Endodermal cell (in vitro differentiated cells): ENCODE measurements around the gene ADRM1. TPM values are rescaled to one million over a fixed set of nuclear protein-coding genes. Genes with fewer than 3 reads are reported as not detected.

Experiments
- DNase-seq: peaks from one replicate; pipeline ENCODE4 v3.0.0-alpha.2; 2017
- H3K27ac ChIP-seq: 2 replicates; pipeline ENCODE4 v1.5.1; 2013; ENCODE audit warnings: mild to moderate bottlenecking, low read depth, low read length, moderate library complexity
- H3K27me3 ChIP-seq: 2 replicates; pipeline ENCODE4 v1.6.1; 2013; ENCODE audit warnings: mild to moderate bottlenecking, low read length, moderate library complexity; ENCODE audit not compliant: insufficient read depth, control insufficient read depth, poor library complexity, severe bottlenecking
- H3K36me3 ChIP-seq: 2 replicates; pipeline ENCODE4 v1.7.0; 2013; ENCODE audit warnings: mild to moderate bottlenecking, low read length, moderate library complexity; ENCODE audit not compliant: control insufficient read depth, insufficient read depth
- H3K4me1 ChIP-seq: one replicate; pipeline ENCODE4 v1.7.0; 2013; ENCODE audit warnings: low read length; ENCODE audit not compliant: control insufficient read depth, insufficient read depth
- H3K4me3 ChIP-seq: 2 replicates; pipeline ENCODE4 v1.5.1; 2013; ENCODE audit warnings: mild to moderate bottlenecking, low read length, moderate library complexity
- H3K9ac ChIP-seq: 2 replicates; pipeline ENCODE4 v1.6.1; 2013; ENCODE audit warnings: mild to moderate bottlenecking, low read length, moderate library complexity; ENCODE audit not compliant: poor library complexity, severe bottlenecking; ENCODE audit errors: extremely low read depth
- H3K9me3 ChIP-seq: 2 replicates; pipeline ENCODE4 v1.6.1; 2013; ENCODE audit warnings: mild to moderate bottlenecking, low read length, moderate library complexity; ENCODE audit not compliant: control insufficient read depth
- H3K27ac Mint-ChIP-seq: 2 replicates; pipeline ENCODE4 v1.8.0; 2020; ENCODE audit warnings: mixed read lengths
- H3K27me3 Mint-ChIP-seq: 2 replicates; pipeline ENCODE4 v1.8.0; 2021; ENCODE audit warnings: mild to moderate bottlenecking, mixed read lengths; ENCODE audit not compliant: insufficient read depth
- H3K36me3 Mint-ChIP-seq: 2 replicates; pipeline ENCODE4 v1.8.0; 2020; ENCODE audit warnings: low read depth, mixed read lengths
- H3K4me1 Mint-ChIP-seq: 2 replicates; pipeline ENCODE4 v1.8.0; 2020; ENCODE audit warnings: mixed read lengths
- H3K4me3 Mint-ChIP-seq: 2 replicates; pipeline ENCODE4 v1.8.0; 2020; ENCODE audit warnings: mild to moderate bottlenecking, moderate library complexity, mixed read lengths
- H3K9me3 Mint-ChIP-seq: 2 replicates; pipeline ENCODE4 v1.8.0; 2020; ENCODE audit warnings: mild to moderate bottlenecking, mixed read lengths
- WGBS, 2 experiments: methylation state at CpG; one replicate each; pipeline versions ENCODE4 v1.1.5 to v1.1.7; 2013; ENCODE audit warnings: missing lambda C conversion rate in 2 of 2, mixed read lengths in 1 of 2; ENCODE audit not compliant: insufficient coverage in 1 of 2, insufficient read length in 1 of 2; 5-methylcytosine and 5-hydroxymethylcytosine counted together
- total RNA-seq, 2 donors: library from RNA; stranded (reverse); fragmentation: NEBNext Ultra II Directional in 1 of 2; extraction: Animal tissue kit (Norgen Biotek cat#: 25700) in 1 of 2; gene quantifications; 2 replicates in 1 of 2; 3 replicates in 1 of 2; pipeline ENCODE4 v1.2.1, GENCODE V29; 2021
- TF ChIP-seq, protein P1 (sequence below): fragments of 200-600 bp; sonication (generic); conservative IDR thresholded peaks from 2 replicates; pipeline ENCODE4 v1.5.0; 2021; ENCODE audit warnings: antibody characterized with exemption, mild to moderate bottlenecking

ADRM1 gene
- total RNA-seq, 2 donors from 2014 or later: 105 to 106 TPM

DNA sequence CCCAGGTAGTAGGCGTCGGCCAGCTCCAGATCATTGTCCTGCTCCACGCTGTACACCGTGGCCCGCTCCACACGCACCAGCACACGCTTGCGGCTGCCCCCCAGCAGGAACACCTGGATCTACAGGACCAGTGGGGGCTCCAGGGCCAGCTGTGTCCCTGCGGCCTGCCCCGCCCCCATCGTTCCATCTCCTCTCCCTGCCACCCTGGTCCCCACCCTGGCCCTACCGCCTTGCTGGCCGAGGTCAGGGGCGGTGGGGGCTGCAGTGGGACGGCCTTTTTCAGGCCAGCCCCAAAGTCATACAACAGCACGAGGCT, 9.8 kb downstream of the ADRM1 start:
- H3K9ac ChIP-seq: no peak overlapping the region
- Mint-ChIP-seq H3K4me3 (no peak overlapping the region), H3K9me3 (no peaks in the 10 kb centered on the region), H3K27ac (no peak overlapping the region), H3K4me1 (no peaks in the 10 kb centered on the region), H3K36me3 (peaks cover 38% of the 10 kb centered on the region), H3K27me3 (no peaks in the 10 kb centered on the region)
- H3K27me3 ChIP-seq: no peaks in the 10 kb centered on the region
- H3K4me1 ChIP-seq: no peaks in the 10 kb centered on the region
- peaks cover 48% of the 10 kb centered on the region for H3K36me3 ChIP-seq
- 94 to 96% methylated on average over 9 to 16 of the region's 16 CpGs for WGBS, 2 experiments
- H3K9me3 ChIP-seq: no peaks in the 10 kb centered on the region
- H3K4me3 ChIP-seq: no peak overlapping the region
- TF ChIP-seq, protein P1, sequence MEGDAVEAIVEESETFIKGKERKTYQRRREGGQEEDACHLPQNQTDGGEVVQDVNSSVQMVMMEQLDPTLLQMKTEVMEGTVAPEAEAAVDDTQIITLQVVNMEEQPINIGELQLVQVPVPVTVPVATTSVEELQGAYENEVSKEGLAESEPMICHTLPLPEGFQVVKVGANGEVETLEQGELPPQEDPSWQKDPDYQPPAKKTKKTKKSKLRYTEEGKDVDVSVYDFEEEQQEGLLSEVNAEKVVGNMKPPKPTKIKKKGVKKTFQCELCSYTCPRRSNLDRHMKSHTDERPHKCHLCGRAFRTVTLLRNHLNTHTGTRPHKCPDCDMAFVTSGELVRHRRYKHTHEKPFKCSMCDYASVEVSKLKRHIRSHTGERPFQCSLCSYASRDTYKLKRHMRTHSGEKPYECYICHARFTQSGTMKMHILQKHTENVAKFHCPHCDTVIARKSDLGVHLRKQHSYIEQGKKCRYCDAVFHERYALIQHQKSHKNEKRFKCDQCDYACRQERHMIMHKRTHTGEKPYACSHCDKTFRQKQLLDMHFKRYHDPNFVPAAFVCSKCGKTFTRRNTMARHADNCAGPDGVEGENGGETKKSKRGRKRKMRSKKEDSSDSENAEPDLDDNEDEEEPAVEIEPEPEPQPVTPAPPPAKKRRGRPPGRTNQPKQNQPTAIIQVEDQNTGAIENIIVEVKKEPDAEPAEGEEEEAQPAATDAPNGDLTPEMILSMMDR: no peak
- no peak for DNase-seq
- no peak overlapping the region for H3K27ac ChIP-seq

GRCh38 chr20:62313021-62313420, 10.2 kb downstream of the ADRM1 start:
- Histone ChIP-seq H3K27ac (no peak overlapping the region), H3K9me3 (no peaks in the 10 kb centered on the region), H3K4me1 (no peaks in the 10 kb centered on the region), H3K27me3 (no peaks in the 10 kb centered on the region), H3K36me3 (peaks cover 44% of the 10 kb centered on the region), H3K4me3 (no peak overlapping the region), H3K9ac (no peak overlapping the region)
- no peak overlapping the region for H3K4me3 Mint-ChIP-seq
- no peak for DNase-seq
- peaks cover 35% of the 10 kb centered on the region for H3K36me3 Mint-ChIP-seq
- H3K27ac Mint-ChIP-seq: no peak overlapping the region
- 95 to 97% methylated on average over 22 to 26 of the region's 26 CpGs for WGBS, 2 experiments
- H3K27me3 Mint-ChIP-seq: no peaks in the 10 kb centered on the region
- TF ChIP-seq, protein P1: no peak
- H3K9me3 Mint-ChIP-seq: no peaks in the 10 kb centered on the region
- no peaks in the 10 kb centered on the region for H3K4me1 Mint-ChIP-seq

- H3K9me3 ChIP-seq: no peaks in the 10 kb centered on the region
- TF ChIP-seq, protein P1: no peak
- 94 to 95% methylated on average over 31 to 54 of the region's 55 CpGs for WGBS, 2 experiments
- H3K4me1 Mint-ChIP-seq: no peaks in the 10 kb centered on the region
- peaks cover 32% of the 10 kb centered on the region for H3K36me3 Mint-ChIP-seq
- no peaks in the 10 kb centered on the region for H3K27me3 ChIP-seq
- peaks cover 40% of the 10 kb centered on the region for H3K36me3 ChIP-seq
- H3K9me3 Mint-ChIP-seq: no peaks in the 10 kb centered on the region
- no peak for DNase-seq
- no peak overlapping the region for H3K4me3 ChIP-seq
- H3K27ac Mint-ChIP-seq: no peak overlapping the region
- H3K9ac ChIP-seq: no peak overlapping the region
- H3K4me1 ChIP-seq: no peaks in the 10 kb centered on the region
- H3K4me3 Mint-ChIP-seq: no peak overlapping the region
- no peak overlapping the region for H3K27ac ChIP-seq
- H3K27me3 Mint-ChIP-seq: no peaks in the 10 kb centered on the region
These were observed 10.9 kb downstream of the ADRM1 start for GRCh38 chr20:62313460-62314338.
